ENCODE data around the gene PRUNE2.
"Not testable (repeated sequence)": the region's sequence is repeated elsewhere in the genome, so short reads cannot be mapped to it uniquely, and the experiment has no call there.

DNA sequence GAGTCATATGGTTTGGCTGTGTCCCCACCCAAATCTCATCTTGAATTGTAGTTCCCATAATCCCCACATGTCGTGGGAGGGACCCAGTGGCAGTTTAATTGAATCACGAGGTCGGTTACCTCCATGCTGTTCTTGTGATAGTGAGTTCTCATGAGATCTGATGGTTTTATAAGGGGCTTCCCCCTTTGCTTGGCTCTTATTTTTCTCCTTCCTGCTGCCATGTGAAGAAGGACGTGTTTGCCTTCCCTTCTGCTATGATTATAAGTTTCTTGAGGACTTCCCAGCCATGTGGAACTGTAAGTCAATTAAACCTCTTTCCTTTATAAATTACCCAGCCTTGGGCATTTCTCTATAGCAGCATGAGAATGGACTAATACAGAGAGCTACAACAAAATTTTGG is 163.0 kb downstream of the PRUNE2 start:
- TF ChIP-seq SRF (IDR thresholded peaks at IDR 0.05; ENCODE audit: low read depth); CTCF (IDR thresholded peaks at IDR 0.05 in 2 of 3, conservative IDR thresholded peaks at IDR 0.05 in 1 of 3; ENCODE audit: borderline replicate concordance in 1 of 3, insufficient read depth in 1 of 3, low read depth in 2 of 3, low read length in 2 of 3); ATF3 (IDR thresholded peaks at IDR 0.05); CBX3 (IDR thresholded peaks at IDR 0.05; ENCODE audit: low read depth); POLR2A (IDR thresholded peaks at IDR 0.05; ENCODE audit: borderline replicate concordance, extremely low read depth, insufficient read depth, insufficient read length); EGR1 (IDR thresholded peaks at IDR 0.05; ENCODE audit: low read depth): not testable (repeated sequence)

Measured in HCT116 (cell line).